Bronchial epithelial cell (primary cell): Measurements from ENCODE around the gene PIK3C3. TPM values are rescaled to one million over a fixed set of nuclear protein-coding genes. Genes with fewer than 3 reads are reported as not detected.
"Not testable (repeated sequence)": the region's sequence is repeated elsewhere in the genome, so short reads cannot be mapped to it uniquely, and the experiment has no call there.

Experiments used
- DNase-seq: peaks from one replicate; pipeline ENCODE4 v3.0.0-alpha.2; 2010; ENCODE audit warnings: low read depth
- FAIRE-seq: peaks from 2 replicates; lab custom pipeline; 2011; peaks lifted over from hg19 to GRCh38; lab: Jason Lieb, UNC
- H3K27me3 ChIP-seq: 2 replicates; pipeline ENCODE4 v1.5.1; 2011; ENCODE audit warnings: low read length; ENCODE audit not compliant: control insufficient read depth, insufficient read depth
- H3K36me3 ChIP-seq: 2 replicates; pipeline ENCODE4 v1.5.1; 2011; ENCODE audit warnings: low read length; ENCODE audit not compliant: control insufficient read depth, insufficient read depth
- H3K4me3 ChIP-seq: 2 replicates; pipeline ENCODE4 v1.5.1; 2011; ENCODE audit warnings: mild to moderate bottlenecking, low read depth, low read length, control low read depth
- total RNA-seq: library from RNA; depleted of rRNA; stranded (reverse); fragments of >200 nt; gene quantifications from 2 replicates; pipeline ENCODE4 v1.2.1, GENCODE V29; 2014
- TF ChIP-seq, protein P1 (sequence below): IDR thresholded peaks from 2 replicates; pipeline ENCODE4 v1.5.1; 2011; ENCODE audit warnings: mild to moderate bottlenecking, moderate library complexity, low read length, control low read depth, inconsistent platforms; ENCODE audit not compliant: insufficient read depth, severe bottlenecking

The PIK3C3 gene
- total RNA-seq, 1 donor from 2014 or later: 24.2 TPM

DNA sequence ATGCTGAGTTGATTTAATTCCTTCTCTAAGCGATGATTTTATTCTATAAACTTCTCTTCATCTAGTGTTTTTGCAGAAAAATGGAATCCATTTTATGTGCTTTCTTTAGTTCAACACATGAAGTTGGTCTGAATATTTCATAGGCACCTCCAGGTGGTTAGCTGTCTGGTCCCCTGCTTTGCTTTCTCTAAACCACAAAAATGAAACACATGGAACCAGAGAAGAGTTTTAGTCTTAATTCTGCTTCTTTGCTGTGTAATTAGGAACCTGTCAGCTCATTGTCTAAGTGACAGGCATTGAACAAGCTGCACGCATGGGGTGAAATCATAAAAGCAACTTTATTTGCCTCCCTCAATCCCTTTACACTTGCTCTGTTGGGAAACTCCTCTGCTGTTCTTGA is 150.4 kb downstream of the PIK3C3 start:
- no peaks in the 10 kb centered on the region for H3K27me3 ChIP-seq
- no peak overlapping the region for H3K4me3 ChIP-seq
- no peak for FAIRE-seq
- TF ChIP-seq, protein P1, sequence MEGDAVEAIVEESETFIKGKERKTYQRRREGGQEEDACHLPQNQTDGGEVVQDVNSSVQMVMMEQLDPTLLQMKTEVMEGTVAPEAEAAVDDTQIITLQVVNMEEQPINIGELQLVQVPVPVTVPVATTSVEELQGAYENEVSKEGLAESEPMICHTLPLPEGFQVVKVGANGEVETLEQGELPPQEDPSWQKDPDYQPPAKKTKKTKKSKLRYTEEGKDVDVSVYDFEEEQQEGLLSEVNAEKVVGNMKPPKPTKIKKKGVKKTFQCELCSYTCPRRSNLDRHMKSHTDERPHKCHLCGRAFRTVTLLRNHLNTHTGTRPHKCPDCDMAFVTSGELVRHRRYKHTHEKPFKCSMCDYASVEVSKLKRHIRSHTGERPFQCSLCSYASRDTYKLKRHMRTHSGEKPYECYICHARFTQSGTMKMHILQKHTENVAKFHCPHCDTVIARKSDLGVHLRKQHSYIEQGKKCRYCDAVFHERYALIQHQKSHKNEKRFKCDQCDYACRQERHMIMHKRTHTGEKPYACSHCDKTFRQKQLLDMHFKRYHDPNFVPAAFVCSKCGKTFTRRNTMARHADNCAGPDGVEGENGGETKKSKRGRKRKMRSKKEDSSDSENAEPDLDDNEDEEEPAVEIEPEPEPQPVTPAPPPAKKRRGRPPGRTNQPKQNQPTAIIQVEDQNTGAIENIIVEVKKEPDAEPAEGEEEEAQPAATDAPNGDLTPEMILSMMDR: no peak
- no peaks in the 10 kb centered on the region for H3K36me3 ChIP-seq
- DNase-seq: no peak

DNA sequence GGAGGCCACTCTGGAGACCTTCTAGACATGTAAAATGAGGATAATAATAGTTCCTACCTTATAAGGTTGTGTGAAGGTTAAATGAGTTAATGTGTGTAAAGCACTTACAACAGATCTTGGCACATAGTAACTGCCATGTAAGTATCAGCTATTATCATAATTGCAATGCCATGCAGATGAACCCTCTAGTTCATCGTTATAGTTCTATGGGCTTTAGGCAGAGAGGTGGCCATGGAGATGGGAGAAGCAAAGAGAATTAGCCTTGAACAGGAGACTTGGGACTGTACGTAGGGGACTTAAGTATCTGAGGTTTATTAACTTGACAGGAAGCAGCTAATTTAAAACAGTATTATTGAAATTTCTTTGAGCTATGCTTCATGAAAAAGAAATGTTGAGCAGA is 151.8 kb downstream of the PIK3C3 start:
- no peak for FAIRE-seq
- Histone ChIP-seq H3K4me3 (no peak overlapping the region), H3K27me3 (no peaks in the 10 kb centered on the region), H3K36me3 (no peaks in the 10 kb centered on the region)
- no peak for DNase-seq
- TF ChIP-seq, protein P1: no peak

DNA sequence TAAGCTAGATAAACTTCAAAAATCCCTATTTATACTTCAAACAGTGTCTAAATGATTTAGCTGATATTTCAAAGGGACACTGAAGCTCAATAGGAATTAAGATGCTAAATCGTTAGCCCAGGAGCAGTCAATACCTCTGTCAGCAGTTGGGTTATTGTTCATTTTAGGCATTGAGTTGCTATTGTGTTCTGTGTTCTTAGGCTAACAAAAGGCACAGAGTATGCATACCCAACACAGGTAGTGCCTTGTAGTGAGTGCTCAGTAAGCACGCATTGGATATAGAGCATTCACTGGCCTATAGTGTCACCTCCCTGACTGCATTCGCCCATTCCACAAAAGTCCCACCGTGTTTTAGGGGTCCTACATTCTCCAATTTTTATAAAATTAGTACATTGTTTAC is 152.3 kb downstream of the PIK3C3 start:
- no peaks in the 10 kb centered on the region for H3K27me3 ChIP-seq
- FAIRE-seq (no peak), DNase-seq (no peak)
- H3K4me3 ChIP-seq: no peak overlapping the region
- H3K36me3 ChIP-seq: no peaks in the 10 kb centered on the region
- TF ChIP-seq, protein P1: no peak

DNA sequence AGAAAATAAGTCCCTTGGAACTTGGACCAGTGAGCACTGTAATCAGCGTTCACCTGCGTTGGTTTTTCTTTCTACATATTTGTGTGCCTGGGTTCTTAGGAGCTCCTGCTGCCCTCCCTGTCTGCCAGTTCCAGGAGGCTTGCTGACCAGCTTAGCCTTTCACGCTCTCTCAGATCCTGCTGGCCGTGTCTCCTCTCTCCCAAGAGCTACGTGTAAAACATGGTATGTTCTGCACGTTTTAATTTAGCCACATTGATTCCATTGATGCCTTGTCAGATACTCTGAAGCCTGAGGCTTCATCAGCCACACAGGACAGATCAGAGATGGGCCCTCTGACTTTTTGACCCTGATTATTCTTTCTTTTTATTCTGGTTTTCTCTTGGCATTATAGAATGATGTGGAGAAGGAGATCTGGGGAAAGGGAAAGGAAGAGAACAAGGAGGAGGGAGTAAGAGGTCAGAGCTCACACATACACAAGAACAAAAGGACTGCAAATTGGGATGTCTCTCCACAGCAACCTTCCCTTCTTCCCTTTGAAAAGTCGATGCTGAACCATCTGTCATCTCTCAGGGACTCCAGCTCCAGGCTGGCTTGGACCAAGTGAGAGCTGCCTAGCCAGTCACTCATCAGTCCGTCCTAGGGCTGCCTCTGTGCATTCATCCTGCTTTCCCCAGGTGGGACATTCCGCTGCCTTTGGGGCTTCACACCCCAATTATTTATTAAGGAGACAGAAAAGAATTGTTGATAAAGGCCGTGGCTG is 152.8 kb downstream of the PIK3C3 start:
- TF ChIP-seq, protein P1: no peak
- H3K4me3 ChIP-seq: no peak overlapping the region
- H3K27me3 ChIP-seq: no peaks in the 10 kb centered on the region
- no peak for FAIRE-seq
- DNase-seq: no peak
- H3K36me3 ChIP-seq: no peaks in the 10 kb centered on the region

DNA sequence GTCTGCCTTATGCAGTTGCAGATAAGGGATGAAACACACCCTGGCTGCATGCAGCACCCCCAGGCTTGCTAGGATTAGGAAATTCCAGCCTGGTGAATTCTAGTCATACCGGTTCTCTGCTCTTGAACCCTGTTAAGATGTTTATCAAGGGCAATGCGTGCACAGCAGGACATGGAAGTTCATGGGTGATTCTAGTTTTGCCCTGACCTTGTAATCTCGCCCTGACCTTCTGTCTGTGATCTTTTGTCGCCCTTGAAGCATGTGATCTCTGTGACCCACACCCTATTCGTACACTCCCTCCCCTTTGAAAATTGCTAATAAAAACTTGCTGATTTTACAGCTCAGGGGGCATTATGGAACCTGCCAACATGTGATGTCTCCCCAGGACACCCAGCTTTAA is 157.1 kb downstream of the PIK3C3 start:
- H3K27me3 ChIP-seq, H3K4me3 ChIP-seq, DNase-seq, FAIRE-seq, H3K36me3 ChIP-seq: not testable (repeated sequence)

DNA sequence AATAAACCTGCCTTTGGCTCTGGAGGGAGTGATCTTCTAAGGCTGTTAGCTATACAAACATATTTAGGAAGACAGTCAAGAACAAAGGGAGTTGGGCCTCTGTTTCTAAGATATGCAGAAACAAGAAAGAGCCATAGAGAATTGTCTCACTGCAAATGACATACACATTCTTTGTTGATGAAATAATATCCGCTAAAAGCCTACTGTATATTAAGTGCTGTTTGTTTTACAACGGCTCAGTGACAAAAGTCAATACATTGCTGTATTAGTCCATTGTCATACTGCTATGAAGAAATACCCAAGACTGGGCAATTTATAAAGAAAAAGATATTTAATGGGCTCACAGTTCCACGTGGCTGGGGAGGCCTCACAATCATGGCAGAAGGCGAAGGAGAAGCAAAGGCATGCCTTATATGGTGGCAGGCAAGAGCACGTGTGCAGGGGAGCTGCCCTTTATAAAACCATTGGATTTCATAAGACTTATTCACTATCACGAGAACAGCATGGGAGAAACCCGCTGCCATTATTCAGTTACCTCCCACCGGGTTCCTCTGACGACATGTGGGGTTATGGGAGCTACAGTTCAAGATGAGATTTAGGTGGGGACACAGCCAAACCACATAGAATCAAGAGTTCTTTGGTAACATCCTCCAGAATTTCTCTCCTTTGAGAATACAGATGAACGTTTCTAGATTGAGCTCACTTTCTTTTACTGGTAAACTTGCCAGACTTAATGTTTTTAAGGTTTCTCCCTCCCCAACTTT is 157.8 kb downstream of the PIK3C3 start:
- Histone ChIP-seq H3K36me3 (no peaks in the 10 kb centered on the region), H3K4me3 (no peak overlapping the region), H3K27me3 (no peaks in the 10 kb centered on the region)
- DNase-seq (peak; percentile 42), FAIRE-seq (no peak)
- TF ChIP-seq, protein P1: no peak
